SK-N-SH treated with all-trans-retinoic acid at 6 μM for 48 hours (cell line): ENCODE results near the gene DCDC2.
"Not testable (repeated sequence)": the region's sequence is repeated elsewhere in the genome, so short reads cannot be mapped to it uniquely, and the experiment has no call there.

ENCODE experiments used
- ATAC-seq: fragments of 200-7000 bp; cut with Tn5 transposase; 3 replicates; pipeline ENCODE4 v1.9.1; 2020; ENCODE audit warnings: mild to moderate bottlenecking, moderate library complexity
- ARNTL ChIP-seq: fragments of 450-650 bp; formaldehyde crosslinking; IDR thresholded peaks from 2 replicates; pipeline ENCODE4 v1.5.0; 2020; ENCODE audit warnings: low read depth, mild to moderate bottlenecking, moderate library complexity, borderline replicate concordance
- BACH2 ChIP-seq: fragments of 250-450 bp; sonication (Bioruptor Pico); IDR thresholded peaks from 2 replicates; pipeline ENCODE4 v1.9.0; 2021; ENCODE audit warnings: mild to moderate bottlenecking, borderline replicate concordance
- CREB5 ChIP-seq: fragments of 250-450 bp; sonication (Bioruptor Pico); IDR thresholded peaks from 2 replicates; pipeline ENCODE4 v1.5.1; 2020; ENCODE audit warnings: low read depth, mild to moderate bottlenecking, moderate library complexity
- CSDC2 ChIP-seq: fragments of 250-450 bp; sonication (Bioruptor Pico); IDR thresholded peaks from 2 replicates; pipeline ENCODE4 v1.5.0; 2020; ENCODE audit warnings: mild to moderate bottlenecking, moderate library complexity
- CSRNP3 ChIP-seq: fragments of 250-450 bp; sonication (Bioruptor Pico); IDR thresholded peaks from 2 replicates; pipeline ENCODE4 v1.5.1; 2021; ENCODE audit warnings: mild to moderate bottlenecking, moderate library complexity
- ESRRG ChIP-seq: fragments of 250-450 bp; sonication (Bioruptor Pico); IDR thresholded peaks from 2 replicates; pipeline ENCODE4 v1.6.1; 2021; ENCODE audit warnings: mild to moderate bottlenecking
- ISL1 ChIP-seq: fragments of 250-450 bp; sonication (Bioruptor Pico); IDR thresholded peaks from 2 replicates; pipeline ENCODE4 v2.1.2; 2022; ENCODE audit warnings: mild to moderate bottlenecking, moderate library complexity
- PATZ1 ChIP-seq: fragments of 250-450 bp; sonication (Bioruptor Pico); IDR thresholded peaks from 2 replicates; pipeline ENCODE4 v1.8.0; 2020; ENCODE audit warnings: mild to moderate bottlenecking, moderate library complexity, borderline replicate concordance
- PPARA ChIP-seq: fragments of 250-450 bp; sonication (Bioruptor Pico); IDR thresholded peaks from 2 replicates; pipeline ENCODE4 v1.5.0; 2020; ENCODE audit warnings: mild to moderate bottlenecking, borderline replicate concordance
- RARB ChIP-seq: fragments of 250-450 bp; sonication (Bioruptor Pico); IDR thresholded peaks from 2 replicates; pipeline ENCODE4 v1.8.0; 2021; ENCODE audit warnings: mild to moderate bottlenecking, moderate library complexity
- SNAI2 ChIP-seq: fragments of 250-450 bp; sonication (Bioruptor Pico); IDR thresholded peaks from 2 replicates; pipeline ENCODE4 v1.5.0; 2020; ENCODE audit warnings: mild to moderate bottlenecking, moderate library complexity
- TCF4 ChIP-seq: fragments of 250-450 bp; sonication (Bioruptor Pico); IDR thresholded peaks from 2 replicates; pipeline ENCODE4 v1.8.0; 2021; ENCODE audit warnings: mild to moderate bottlenecking, moderate library complexity, borderline replicate concordance
- TOX ChIP-seq: fragments of 250-450 bp; sonication (Bioruptor Pico); IDR thresholded peaks from 2 replicates; pipeline ENCODE4 v1.8.0; 2021; ENCODE audit warnings: mild to moderate bottlenecking, moderate library complexity, borderline replicate concordance
- TSHZ2 ChIP-seq: fragments of 250-450 bp; sonication (Bioruptor Pico); IDR thresholded peaks from 2 replicates; pipeline ENCODE4 v1.5.0; 2020; ENCODE audit warnings: mild to moderate bottlenecking, moderate library complexity
- ZC3H10 ChIP-seq: fragments of 250-450 bp; sonication (Bioruptor Pico); IDR thresholded peaks from 2 replicates; pipeline ENCODE4 v1.5.1; 2021; ENCODE audit warnings: mild to moderate bottlenecking, moderate library complexity
- ZFP3 ChIP-seq: fragments of 250-450 bp; sonication (Bioruptor Pico); IDR thresholded peaks from 2 replicates; pipeline ENCODE4 v1.5.0; 2020; ENCODE audit warnings: mild to moderate bottlenecking, moderate library complexity
- ZFP30 ChIP-seq: fragments of 450-650 bp; formaldehyde crosslinking; IDR thresholded peaks from 2 replicates; pipeline ENCODE4 v1.5.0; 2022; ENCODE audit warnings: mild to moderate bottlenecking, moderate library complexity
- ZNF565 ChIP-seq: fragments of 450-650 bp; formaldehyde crosslinking; conservative IDR thresholded peaks from 2 replicates; pipeline ENCODE4 v1.5.0; 2020; ENCODE audit warnings: low read depth, mild to moderate bottlenecking, moderate library complexity
- ZNF70 ChIP-seq: fragments of 450-650 bp; formaldehyde crosslinking; IDR thresholded peaks from 2 replicates; pipeline ENCODE4 v1.5.0; 2020; ENCODE audit warnings: mild to moderate bottlenecking, moderate library complexity
- ZNF8 ChIP-seq: fragments of 450-650 bp; formaldehyde crosslinking; IDR thresholded peaks from 2 replicates; pipeline ENCODE4 v1.5.0; 2020; ENCODE audit warnings: mild to moderate bottlenecking, moderate library complexity

Gene DCDC2

GRCh38 chr6:24323632-24324337, 34.1 kb downstream of the DCDC2 start (continued):
- no peak for TF ChIP-seq TSHZ2
- no peak for TF ChIP-seq CREB5 (CRISPR knock-in tag)
- TF ChIP-seq ZFP3: no peak
- TF ChIP-seq TCF4 (CRISPR knock-in tag): no peak
- TF ChIP-seq TOX (CRISPR knock-in tag): no peak
- no peak for TF ChIP-seq ZC3H10 (CRISPR knock-in tag)
- TF ChIP-seq, all 23 proteins: peak for 0

GRCh38 chr6:24322924-24323323, 34.9 kb downstream of the DCDC2 start:
- TF ChIP-seq ZFP30 (CRISPR knock-in tag) (no peak), CREB5 (CRISPR knock-in tag) (no peak), ZFP3 (no peak), CSDC2 (CRISPR knock-in tag) (no peak), TOX (CRISPR knock-in tag) (no peak), SNAI2 (CRISPR knock-in tag) (no peak), RARB (CRISPR knock-in tag) (no peak), BACH2 (CRISPR knock-in tag) (no peak), ZNF70 (CRISPR knock-in tag) (no peak), CSRNP3 (CRISPR knock-in tag) (no peak), ARNTL (CRISPR knock-in tag) (no peak), ISL1 (CRISPR knock-in tag) (no peak), PPARA (no peak), ESRRG (no peak), ZNF565 (CRISPR knock-in tag) (no peak), ZNF8 (no peak), ZC3H10 (CRISPR knock-in tag) (no peak), PATZ1 (CRISPR knock-in tag) (no peak)
- TF ChIP-seq, all 23 proteins: peak for 0
- no peak for ATAC-seq

GRCh38 chr6:24322446-24322845, 35.4 kb downstream of the DCDC2 start:
- not testable (repeated sequence) for ATAC-seq
